Left lobe of liver (tissue), 2 donors: ENCODE results near the gene ZNF658. TPM values are rescaled to one million over a fixed set of nuclear protein-coding genes. Genes with fewer than 3 reads are reported as not detected.
"Not testable (repeated sequence)": the region's sequence is repeated elsewhere in the genome, so short reads cannot be mapped to it uniquely, and the experiment has no call there.

Experiments
- ATAC-seq: fragments of 200-7000 bp; cut with Tn5 transposase; one replicate; pipeline ENCODE4 v1.9.1; 2020; ENCODE audit warnings: mild to moderate bottlenecking, moderate library complexity
- DNase-seq: peaks from one replicate; pipeline ENCODE4 v3.0.0-alpha.2; 2020; ENCODE audit warnings: low spot score
- total RNA-seq: library from RNA; stranded (reverse); gene quantifications from one replicate; pipeline ENCODE4 v1.2.1, GENCODE V29; 2021
- donor health status: DM: no; HTN: no; CAD: no; lungs with moderate emphysema.
- donor health status: DM: no; HTN: yes; CAD: no.

The ZNF658 gene
- total RNA-seq: 3.3 TPM

DNA sequence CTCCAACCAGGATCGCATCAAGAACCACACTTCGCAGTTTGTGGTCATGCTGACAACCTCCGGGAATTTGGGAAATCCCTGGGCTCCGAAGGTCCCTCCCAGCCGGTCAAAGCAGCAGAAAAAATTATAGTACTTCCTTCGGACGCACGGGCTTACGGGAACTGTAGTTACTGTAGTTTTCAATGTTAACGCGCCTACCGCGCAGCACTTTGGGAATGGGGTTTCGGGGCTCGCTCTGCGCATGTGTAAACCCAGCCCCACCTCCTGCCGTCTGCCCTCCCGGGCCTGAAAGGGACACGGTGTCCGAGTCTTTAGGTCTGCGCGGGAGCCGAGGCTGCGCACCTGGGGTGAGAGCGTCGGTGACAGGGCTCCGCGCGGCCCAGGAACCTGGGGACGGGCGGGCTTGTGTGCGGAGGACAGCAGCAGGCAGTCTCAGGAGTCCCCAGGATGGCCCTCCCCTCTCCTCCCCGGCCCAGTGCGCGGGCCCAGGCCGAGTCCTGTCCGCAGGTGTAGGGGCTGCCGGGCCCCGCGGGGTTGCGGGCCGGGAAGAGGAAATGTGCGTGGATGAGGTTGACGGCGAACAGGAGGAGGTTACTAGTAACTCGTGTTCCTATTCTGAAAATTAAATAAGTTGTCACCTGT, at the start of gene ZNF658:
Gene ZNF658, plus strand, starts transcription at position 236 of the 642 bp plus-strand sequence. CDS start 2,837 bp downstream, outside the sequence.
- peak; percentile 92 for DNase-seq

DNA sequence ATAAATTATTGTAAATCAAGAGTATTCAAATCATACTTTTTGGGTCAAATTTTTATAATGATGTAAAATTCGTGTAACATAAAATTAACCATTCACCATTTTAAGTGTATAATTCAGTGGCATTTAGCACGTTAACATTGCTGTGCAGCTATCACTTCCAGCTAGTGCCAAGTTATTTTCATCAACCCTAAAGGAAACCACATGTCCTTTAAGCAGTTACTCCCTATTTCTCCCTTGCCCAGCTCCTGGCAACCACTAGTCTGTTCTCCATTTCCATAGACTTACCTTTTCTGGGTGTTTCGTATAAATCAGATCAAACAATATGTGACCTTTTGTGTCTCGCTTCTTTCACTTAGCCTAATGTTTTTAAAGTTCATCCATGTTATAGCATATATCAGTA, 38.8 kb upstream of the ZNF658 start:
- not testable (repeated sequence) for DNase-seq, ATAC-seq

More for the DNA sequence above, at the start of gene ZNF658:
- peak; percentile 99 for ATAC-seq

DNA sequence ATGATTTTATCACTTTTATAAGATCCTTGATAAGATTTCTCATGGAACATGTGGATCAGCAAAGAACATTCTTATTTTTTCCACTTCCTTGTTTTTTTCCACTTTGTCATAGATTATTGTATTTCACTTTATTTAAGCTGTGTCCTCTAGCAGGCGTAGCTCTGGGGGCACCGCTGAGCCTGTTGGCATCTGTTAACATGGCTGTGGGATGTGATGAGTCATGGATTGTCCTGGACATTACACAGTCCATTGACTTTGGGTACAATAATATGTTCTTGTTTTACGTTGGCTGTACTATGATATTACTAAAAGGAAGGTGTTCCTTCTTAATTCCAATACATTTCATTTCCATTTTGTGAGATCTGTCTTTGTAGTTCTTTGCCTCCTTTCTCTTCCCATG, 31.9 kb upstream of the ZNF658 start:
- DNase-seq: not testable (repeated sequence)

DNA sequence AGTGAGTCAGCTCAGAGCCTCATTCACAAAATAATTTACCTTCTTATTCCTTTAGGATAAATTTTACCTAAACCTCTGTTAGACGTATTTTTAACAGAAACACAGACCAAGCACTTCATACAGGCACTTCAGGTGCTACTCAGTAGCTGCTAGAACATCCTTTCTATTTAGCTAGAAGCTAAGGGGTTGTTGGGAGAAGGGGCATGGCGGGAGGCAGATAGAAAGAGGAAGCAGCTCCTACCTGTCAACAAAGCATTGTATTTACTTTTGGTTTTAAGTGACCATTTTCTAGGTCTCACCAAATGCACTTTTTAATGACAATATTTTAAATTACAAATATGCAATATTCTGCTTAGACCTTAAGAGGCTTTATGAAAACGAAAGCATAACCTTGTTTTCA, 19.9 kb upstream of the ZNF658 start:
- not testable (repeated sequence) for DNase-seq, ATAC-seq

More for the DNA sequence above, 31.9 kb upstream of the ZNF658 start:
- not testable (repeated sequence) for ATAC-seq

DNA sequence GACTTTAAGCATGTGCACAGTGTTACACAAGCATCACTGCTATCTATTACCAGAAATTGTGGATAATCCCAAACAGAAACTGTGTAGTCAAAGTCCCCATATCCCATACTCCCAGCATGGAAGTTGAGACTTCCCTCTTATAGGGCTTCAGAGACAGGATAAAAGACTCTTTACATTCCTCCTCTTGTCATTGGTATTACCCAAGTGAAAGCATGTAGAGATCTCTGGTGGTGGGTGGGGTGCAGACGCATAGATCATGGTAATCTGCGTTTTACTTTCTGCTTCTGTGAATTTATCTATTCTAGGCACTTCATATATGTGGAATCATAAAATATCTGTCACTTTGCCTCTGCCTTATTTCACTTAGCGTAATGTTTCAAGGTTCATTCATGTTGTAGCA, 18.7 kb upstream of the ZNF658 start:
- ATAC-seq, DNase-seq: not testable (repeated sequence)

DNA sequence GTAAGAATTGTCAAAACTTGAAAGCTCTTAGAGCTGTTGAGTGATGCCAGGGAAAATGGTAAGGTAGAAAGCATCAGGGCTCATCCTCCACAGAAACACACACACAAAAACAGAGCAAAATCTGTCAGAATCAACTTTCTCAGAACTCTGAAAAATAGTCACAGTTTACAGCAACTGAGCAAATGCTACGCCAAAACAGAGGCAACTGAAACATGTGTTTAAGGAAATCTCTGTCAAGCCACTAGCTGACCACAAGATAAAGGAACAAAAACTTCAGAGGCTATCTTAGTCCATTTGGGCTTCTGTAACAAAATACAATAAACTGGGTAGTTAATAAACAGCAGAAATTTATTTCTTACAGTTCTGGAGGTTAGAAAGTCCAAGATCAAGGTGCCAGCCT, 10.2 kb upstream of the ZNF658 start:
- DNase-seq, ATAC-seq: not testable (repeated sequence)

DNA sequence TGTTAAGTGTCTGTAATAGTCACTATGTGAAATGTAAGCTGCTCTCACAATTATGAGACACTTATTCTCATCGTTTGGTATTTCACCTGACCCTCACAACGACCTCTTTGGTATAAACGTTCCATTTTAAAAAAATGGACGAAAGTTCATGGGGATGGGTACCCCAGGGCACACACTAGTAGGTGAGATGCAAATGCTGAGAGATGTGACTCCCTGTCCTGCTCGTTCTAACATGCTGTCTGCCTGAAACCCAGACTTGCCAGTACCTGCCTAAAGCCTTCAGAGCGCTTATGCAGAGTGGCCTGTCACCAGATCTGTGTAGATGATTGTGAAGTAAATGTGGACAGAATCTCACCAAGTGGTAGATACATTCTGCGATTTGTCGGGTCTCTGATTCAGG, 616 bp downstream of the ZNF658 start:
- not testable (repeated sequence) for DNase-seq
- peak; percentile 49 for ATAC-seq

DNA sequence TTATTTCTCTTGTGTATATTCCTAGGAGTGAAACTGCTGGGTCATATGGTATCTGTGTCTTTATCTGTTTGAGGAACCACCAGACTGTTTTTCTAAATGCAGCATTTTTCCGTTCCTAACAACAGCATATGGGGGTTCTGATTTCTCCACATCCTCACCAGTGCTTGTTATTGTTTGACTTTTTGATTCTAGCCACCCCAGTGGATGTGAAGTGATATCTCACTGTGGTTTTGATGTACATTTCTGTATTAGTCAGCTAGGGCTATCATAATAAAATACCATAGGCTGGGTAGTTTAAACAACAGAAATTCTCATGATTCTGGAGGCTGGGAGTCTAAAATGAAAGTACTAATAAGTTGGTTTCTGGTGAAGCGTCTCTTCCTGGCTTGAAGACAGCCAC, 9.0 kb downstream of the ZNF658 start:
- not testable (repeated sequence) for DNase-seq, ATAC-seq

DNA sequence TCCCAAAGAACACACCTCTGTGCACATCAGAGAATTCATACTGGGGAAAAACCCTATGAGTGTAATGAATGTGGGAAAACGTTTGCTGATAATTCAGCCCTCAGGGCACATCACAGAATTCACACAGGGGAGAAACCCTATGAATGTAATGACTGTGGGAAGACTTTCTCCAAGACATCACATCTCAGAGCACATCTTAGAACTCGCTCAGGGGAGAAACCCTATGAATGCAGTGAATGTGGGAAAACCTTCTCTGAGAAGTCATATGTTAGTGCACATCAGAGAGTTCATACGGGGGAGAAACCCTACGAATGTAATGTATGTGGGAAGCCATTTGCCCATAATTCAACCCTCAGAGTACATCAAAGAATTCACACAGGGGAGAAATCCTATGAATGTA, 19.5 kb downstream of the ZNF658 start:
- not testable (repeated sequence) for DNase-seq, ATAC-seq

DNA sequence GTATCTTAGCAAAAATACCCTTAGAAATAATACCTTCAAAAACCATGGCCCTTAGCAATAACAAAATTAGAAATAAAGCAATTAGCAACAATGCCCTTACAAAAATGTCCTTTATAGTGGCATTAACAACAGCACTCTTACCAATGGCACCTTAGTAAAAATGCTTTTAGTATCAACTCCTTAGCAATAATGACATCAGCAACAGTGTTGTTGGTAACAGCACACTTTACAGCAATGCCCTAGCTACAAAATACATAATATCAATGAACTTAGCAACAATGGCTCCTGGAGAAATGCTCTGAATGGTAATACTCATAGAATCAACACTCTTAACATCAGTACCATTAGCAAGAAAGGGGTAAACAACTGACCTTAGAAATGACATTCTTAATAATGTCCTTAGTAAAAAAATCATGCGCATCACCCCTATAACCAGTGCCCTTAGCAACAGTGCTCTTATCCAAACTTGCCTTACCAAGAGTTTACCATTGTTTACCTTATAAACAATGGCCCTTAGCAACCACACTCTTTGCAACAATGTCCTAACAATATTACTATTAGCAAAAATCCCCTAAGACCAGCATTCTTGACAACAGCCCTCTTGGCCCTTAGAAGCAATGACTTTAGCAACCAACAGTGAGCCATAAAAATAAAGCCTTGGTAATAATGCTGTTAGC, 35.8 kb downstream of the ZNF658 start:
- not testable (repeated sequence) for ATAC-seq, DNase-seq

DNA sequence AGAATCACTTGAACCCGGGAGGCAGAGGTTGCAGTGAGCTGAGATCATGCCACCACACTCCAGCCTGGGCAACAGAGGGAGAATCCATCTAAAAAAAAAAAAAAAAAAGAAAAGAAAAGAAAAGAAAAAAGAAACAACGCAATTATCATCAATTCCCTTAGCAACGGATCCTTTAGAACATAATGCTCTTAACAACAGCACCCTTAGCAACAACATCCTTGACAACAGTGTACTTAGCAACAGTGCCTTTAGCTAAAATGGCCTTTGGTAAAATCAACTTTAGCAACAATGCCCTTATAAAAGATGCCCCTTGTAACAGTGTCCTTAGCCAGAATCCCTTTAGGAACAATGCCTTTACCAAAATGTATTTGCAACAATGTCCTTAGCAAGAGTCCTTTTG, 37.1 kb downstream of the ZNF658 start:
- ATAC-seq: not testable (repeated sequence)

DNA sequence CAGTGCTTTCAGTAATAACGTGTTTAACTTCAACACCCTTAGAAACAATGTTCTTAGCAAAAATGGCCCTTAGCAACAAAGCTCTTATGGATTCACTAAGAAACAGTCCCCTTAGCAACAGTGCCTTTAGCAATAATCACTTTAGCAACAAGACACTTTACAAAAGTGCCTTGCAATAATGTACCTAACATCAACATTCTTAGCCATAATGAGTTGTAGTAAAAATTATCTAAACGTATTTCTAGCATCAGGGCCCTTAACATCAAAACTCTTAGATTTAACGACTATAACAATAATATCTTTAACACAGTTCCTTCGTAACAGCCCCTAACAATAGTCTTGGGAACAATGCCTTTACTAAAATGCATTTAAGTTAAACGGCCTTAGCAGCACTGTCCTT, 37.8 kb downstream of the ZNF658 start:
- not testable (repeated sequence) for DNase-seq, ATAC-seq

More for the DNA sequence above, 37.1 kb downstream of the ZNF658 start:
- DNase-seq: not testable (repeated sequence)

DNA sequence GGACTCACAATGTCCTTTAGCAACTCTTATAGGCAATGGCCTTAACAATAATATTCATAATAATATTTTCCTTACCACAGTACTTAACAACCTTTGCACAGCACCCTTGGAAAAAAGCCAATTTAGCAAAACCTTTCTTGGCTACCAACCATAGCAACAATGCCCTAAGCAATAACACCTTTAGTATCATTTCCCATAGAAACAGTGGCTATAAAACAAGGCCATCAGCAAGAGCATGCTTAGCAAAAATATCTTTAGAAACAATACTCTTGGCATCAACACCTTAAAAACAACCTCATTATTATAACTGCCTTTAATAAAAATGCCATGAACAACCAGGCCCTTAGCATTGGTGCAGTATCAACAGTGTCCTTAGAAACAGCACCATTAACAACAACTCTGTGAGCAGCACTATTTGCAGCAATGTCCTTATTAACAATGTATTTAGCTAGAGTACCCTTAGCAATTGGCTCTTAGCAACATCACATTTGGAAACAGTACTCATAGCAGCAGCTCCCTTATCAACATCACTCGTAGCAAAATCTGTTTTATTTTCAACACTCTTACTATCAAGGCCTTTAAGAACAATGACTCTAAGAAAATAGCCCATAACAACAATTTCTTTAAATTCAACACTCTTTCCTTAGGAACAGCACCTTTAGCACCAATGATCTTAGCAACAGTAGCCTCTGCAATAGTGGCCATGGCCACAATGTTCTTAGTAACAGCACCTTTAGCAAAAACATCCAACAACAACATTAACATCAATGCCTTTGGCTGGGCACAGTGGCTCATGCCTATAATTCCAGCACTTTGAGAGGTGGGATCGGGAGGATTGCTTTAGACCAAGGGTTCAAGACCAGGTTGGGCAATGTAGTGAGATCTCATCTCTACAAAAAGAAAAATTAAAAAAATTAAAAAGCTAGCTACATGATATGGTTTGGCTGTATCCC, 39.6 kb downstream of the ZNF658 start:
- ATAC-seq, DNase-seq: not testable (repeated sequence)

DNA sequence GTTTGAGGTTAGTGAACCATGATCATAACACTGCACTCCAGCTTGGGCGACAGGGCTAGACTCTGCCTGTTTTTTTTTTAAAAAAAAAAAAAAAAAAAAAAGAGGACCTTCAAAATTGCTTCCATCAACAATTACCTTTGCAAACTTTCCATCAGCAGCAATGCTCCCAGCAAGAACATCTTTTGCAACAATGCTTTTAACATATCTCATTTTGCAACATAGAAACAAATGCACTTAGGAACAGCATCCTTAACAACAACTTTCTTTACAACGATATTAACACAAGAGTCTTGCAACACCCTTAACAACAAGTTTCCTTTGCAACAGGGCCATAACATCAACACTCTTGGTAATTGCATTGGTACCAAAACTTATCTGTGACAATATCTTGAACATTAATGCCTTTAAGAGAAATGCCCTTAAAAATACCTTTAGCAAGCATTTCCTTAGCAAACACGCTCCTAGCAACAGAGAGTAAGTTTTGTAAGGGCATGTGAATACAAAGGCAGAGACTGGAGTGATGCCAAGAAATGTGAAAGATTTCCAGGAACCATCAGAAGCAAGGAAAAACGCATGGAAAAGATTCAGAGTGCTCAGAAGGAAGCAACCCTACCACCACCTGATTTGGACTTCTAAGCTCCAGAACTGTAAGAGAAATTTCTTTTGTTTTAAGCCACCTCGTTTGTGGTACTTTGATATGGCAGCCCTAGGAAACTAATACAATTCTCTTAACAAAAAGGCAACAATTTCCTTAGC, 42.1 kb downstream of the ZNF658 start:
- ATAC-seq, DNase-seq: not testable (repeated sequence)

DNA sequence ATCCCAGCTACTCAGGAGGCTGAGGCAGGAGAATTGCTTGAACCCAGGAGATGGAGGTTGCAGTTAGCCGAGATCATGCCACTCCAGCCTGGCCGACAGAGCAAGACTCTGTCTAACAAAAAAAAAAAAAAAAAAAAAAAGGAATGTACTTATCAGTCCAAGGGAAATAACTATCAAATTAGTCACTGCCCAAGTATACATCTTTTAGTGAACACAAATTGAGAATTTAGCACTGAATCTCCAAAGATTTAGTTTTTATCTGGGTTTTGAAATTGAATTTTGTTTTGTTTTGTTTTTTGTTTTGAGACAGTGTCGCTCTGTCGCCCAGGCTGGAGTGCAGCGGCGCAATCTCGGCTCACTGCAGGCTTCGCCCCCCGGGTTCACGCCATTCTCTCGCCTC, 52.1 kb downstream of the ZNF658 start:
- ATAC-seq, DNase-seq: not testable (repeated sequence)

Other genes with a start within 250 kb of the ZNF658 start
- not detected for gene SPATA31A3, start 91.8 kb downstream of the ZNF658 start, total RNA-seq